ENCODE results near the gene DLG2. TPM values are rescaled to one million over a fixed set of nuclear protein-coding genes. Genes with fewer than 3 reads are reported as not detected.

The DLG2 gene
- polyA plus RNA-seq, 1 donor = 8.1 TPM

DNA sequence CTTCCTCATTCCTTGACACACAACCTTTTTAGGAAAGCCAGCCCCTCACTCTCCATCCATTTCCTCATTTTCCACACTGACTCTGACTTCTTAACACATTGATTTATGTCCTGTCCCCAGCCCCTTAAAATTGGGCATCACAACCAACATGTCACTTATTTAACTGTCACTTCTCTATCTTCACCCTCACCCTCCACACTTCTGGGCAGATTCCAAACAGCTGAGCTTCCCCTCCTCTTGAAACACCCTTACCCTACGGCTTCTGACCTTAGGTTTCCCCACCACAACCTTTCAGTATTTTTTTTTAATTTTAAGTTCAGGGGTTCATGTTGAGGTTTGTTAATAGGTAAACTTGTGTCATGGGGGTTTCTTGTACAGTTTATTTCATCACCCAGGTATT is 696.3 kb downstream of the DLG2 start:
- Histone ChIP-seq H3K4me1 (ENCODE audit: control insufficient read depth, insufficient read depth, low read length) (no peaks in the 10 kb centered on the region), H3K9me3 (ENCODE audit: control insufficient read depth, low read depth, low read length) (no peaks in the 10 kb centered on the region), H3K27ac (ENCODE audit: low read length) (no peak overlapping the region), H3K36me3 (ENCODE audit: control insufficient read depth, insufficient read depth, low read length) (no peaks in the 10 kb centered on the region), H3K4me3 (ENCODE audit: low read length) (no peak overlapping the region), H3K27me3 (ENCODE audit: control insufficient read depth, insufficient read depth, low read length) (no peaks in the 10 kb centered on the region)
- DNase-seq = no peak
- WGBS (ENCODE audit: insufficient coverage, low lambda C conversion rate) = no CpG with 5 or more reads among the region's 1 CpG

DNA sequence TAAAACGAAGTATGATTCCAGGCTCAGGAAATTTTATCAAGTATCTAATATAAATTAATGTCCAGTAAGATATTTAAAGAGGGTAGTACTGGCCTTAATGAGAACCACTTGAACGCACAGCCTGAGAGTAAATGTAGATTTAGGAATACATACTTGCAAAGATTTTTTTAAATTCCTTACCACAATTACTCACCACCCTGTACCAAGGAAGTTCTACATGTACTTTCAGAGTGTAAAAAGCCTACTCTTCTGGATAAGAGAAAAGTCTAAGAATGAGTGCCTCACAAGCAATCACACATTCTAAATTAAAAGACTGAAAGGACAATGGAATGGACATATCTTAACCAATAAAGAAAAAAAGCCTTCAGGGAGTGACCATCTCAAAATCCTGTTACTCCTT is 697.4 kb downstream of the DLG2 start:
- H3K27ac ChIP-seq (ENCODE audit: low read length) = no peak overlapping the region
- H3K36me3 ChIP-seq (ENCODE audit: control insufficient read depth, insufficient read depth, low read length) = no peaks in the 10 kb centered on the region
- no peaks in the 10 kb centered on the region for H3K4me1 ChIP-seq (ENCODE audit: control insufficient read depth, insufficient read depth, low read length)
- H3K4me3 ChIP-seq (ENCODE audit: low read length) = no peak overlapping the region
- WGBS (ENCODE audit: insufficient coverage, low lambda C conversion rate) = no CpG with 5 or more reads among the region's 2 CpGs
- H3K9me3 ChIP-seq (ENCODE audit: control insufficient read depth, low read depth, low read length) = no peaks in the 10 kb centered on the region
- no peak for DNase-seq
- no peaks in the 10 kb centered on the region for H3K27me3 ChIP-seq (ENCODE audit: control insufficient read depth, insufficient read depth, low read length)

DNA sequence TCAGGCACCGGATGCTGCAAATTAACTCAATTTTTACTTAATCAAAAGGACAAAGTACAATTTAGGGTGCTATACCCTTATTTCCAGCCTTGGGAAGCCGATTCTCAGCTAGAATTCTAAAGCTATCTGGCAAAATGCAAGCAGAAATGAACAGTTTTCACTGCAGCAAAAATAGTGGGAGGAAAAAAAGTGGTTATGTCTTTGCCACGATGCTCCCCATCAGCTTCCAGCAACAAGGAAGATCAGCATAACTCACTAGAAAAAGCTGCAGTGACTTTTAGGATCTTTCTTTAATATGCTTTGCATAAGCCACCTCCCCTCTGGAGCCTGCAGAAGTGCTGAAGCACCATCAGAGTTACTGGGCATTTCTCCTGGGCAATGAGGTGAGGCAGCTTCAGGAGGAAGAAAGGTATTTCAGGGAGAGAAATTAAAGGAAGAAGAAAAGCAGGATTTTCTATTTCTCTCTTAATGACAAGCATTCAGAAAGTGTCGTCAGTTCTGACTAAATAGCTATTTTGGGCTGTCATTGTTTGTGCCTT is 702.9 kb downstream of the DLG2 start:
- Histone ChIP-seq H3K27ac (ENCODE audit: low read length) (no peak overlapping the region), H3K27me3 (ENCODE audit: control insufficient read depth, insufficient read depth, low read length) (peaks cover 9% of the 10 kb centered on the region), H3K4me3 (ENCODE audit: low read length) (no peak overlapping the region), H3K9me3 (ENCODE audit: control insufficient read depth, low read depth, low read length) (no peaks in the 10 kb centered on the region), H3K36me3 (ENCODE audit: control insufficient read depth, insufficient read depth, low read length) (no peaks in the 10 kb centered on the region), H3K4me1 (ENCODE audit: control insufficient read depth, insufficient read depth, low read length) (no peaks in the 10 kb centered on the region)
- DNase-seq = no peak
- WGBS (ENCODE audit: insufficient coverage, low lambda C conversion rate) = no CpG with 5 or more reads among the region's 4 CpGs

DNA sequence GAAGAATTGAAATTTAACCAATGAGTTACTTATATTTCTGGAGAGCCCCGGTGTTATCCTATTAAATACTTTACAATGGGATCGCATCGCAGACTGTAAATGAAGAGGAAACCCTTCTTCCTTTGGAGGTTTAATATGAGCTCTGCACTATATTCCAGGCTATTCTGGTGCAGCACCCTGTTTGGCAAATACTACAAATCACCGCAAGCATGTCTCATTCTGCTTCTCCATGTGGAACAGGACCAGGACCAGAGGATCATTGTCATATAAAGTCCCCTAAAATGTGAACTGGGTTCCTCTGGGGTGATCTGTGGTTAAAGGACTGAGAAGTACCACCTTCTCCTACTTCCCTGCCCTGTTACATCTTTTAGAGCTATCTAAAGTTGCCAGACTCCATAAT is 703.7 kb downstream of the DLG2 start:
- DNase-seq = no peak
- Histone ChIP-seq H3K9me3 (ENCODE audit: control insufficient read depth, low read depth, low read length) (no peaks in the 10 kb centered on the region), H3K27me3 (ENCODE audit: control insufficient read depth, insufficient read depth, low read length) (peaks cover 9% of the 10 kb centered on the region), H3K36me3 (ENCODE audit: control insufficient read depth, insufficient read depth, low read length) (no peaks in the 10 kb centered on the region), H3K4me3 (ENCODE audit: low read length) (no peak overlapping the region), H3K27ac (ENCODE audit: low read length) (no peak overlapping the region), H3K4me1 (ENCODE audit: control insufficient read depth, insufficient read depth, low read length) (no peaks in the 10 kb centered on the region)
- no CpG with 5 or more reads among the region's 4 CpGs for WGBS (ENCODE audit: insufficient coverage, low lambda C conversion rate)

DNA sequence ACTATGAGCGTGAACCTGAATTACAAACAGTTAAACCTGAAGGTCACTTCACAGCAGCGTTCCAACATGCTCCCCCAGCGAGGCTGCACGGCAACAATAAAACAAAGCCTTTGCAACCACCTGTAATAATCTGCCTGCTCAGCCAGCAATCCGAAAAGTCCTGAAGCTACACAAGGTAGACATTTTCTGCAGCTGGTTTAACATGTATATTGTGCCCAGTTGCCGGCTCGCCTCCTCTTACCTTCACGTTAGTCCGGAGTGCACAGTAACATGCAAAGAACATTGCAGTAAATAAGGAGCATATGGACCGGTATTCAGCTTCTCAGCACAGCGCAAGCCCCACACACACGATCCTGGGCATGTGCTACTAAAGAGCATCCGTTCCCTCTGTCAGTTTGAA is 704.3 kb downstream of the DLG2 start:
- H3K9me3 ChIP-seq (ENCODE audit: control insufficient read depth, low read depth, low read length) = no peaks in the 10 kb centered on the region
- DNase-seq = peak in 1 of 2 donors; percentile 9
- peaks cover 9% of the 10 kb centered on the region for H3K27me3 ChIP-seq (ENCODE audit: control insufficient read depth, insufficient read depth, low read length)
- no peak overlapping the region for H3K27ac ChIP-seq (ENCODE audit: low read length)
- H3K4me3 ChIP-seq (ENCODE audit: low read length) = peak overlapping the region; percentile 7
- H3K36me3 ChIP-seq (ENCODE audit: control insufficient read depth, insufficient read depth, low read length) = no peaks in the 10 kb centered on the region
- no peaks in the 10 kb centered on the region for H3K4me1 ChIP-seq (ENCODE audit: control insufficient read depth, insufficient read depth, low read length)
- no CpG with 5 or more reads among the region's 13 CpGs for WGBS (ENCODE audit: insufficient coverage, low lambda C conversion rate)

DNA sequence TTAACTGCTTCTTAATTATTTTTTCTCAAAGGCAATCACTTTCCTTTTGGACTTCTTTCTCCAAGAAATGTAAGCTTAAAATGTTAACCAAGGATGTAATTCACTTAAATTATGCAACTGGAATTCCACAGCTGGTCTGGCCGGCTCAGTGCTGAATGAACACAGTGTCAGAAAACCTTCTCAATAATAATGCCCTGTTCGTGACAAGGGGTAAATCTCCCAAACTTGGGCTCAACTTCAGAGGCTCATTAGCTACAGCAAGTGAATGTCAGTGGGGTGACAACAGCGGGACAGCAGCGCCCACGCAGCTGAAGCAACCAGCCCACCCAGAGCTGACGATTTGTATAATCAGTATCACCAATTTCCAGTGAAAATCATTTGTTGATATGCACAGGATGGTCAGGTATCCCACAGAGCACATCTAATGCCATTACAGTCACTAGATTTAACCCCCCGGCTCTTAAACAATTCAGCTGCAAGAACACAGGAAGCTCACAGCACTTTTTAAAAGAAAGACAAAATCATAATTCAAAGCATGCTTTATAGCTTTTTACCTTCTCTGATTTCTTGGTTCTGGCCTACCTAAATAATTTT is 704.8 kb downstream of the DLG2 start:
- H3K27ac ChIP-seq (ENCODE audit: low read length) = no peak overlapping the region
- no peak for DNase-seq

DNA sequence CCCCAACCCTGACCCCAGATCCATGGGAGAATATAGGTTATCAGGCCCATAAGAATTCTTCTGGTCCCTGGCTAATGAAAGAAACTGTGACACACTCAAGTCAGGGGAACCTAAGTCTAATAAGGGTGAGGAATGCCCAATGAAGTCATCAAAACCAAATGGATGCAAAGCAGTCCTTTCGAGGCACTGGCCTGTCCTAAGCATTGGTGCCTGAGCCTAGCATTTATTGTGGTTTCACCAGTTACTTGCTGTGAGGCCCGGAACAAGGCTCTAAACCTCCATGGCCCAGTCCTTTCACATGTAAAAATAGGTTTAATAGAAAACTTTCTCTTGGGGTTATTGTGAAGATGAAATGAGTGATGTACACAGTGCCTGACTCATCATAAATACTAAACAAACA is 712.6 kb downstream of the DLG2 start:
- Histone ChIP-seq H3K27ac (ENCODE audit: low read length) (no peak overlapping the region), H3K4me3 (ENCODE audit: low read length) (no peak overlapping the region), H3K9me3 (ENCODE audit: control insufficient read depth, low read depth, low read length) (no peaks in the 10 kb centered on the region), H3K27me3 (ENCODE audit: control insufficient read depth, insufficient read depth, low read length) (no peaks in the 10 kb centered on the region), H3K36me3 (ENCODE audit: control insufficient read depth, insufficient read depth, low read length) (no peaks in the 10 kb centered on the region), H3K4me1 (ENCODE audit: control insufficient read depth, insufficient read depth, low read length) (no peaks in the 10 kb centered on the region)
- WGBS (ENCODE audit: insufficient coverage, low lambda C conversion rate) = no CpG with 5 or more reads among the region's 2 CpGs
- no peak for DNase-seq

More for the DNA sequence above, 704.8 kb downstream of the DLG2 start:
- Histone ChIP-seq H3K36me3 (ENCODE audit: control insufficient read depth, insufficient read depth, low read length) (no peaks in the 10 kb centered on the region), H3K27me3 (ENCODE audit: control insufficient read depth, insufficient read depth, low read length) (peaks cover 9% of the 10 kb centered on the region), H3K4me1 (ENCODE audit: control insufficient read depth, insufficient read depth, low read length) (no peaks in the 10 kb centered on the region), H3K4me3 (ENCODE audit: low read length) (no peak overlapping the region), H3K9me3 (ENCODE audit: control insufficient read depth, low read depth, low read length) (no peaks in the 10 kb centered on the region)
- WGBS (ENCODE audit: insufficient coverage, low lambda C conversion rate) = 20% methylated on average over 1 of the region's 7 CpGs

DNA sequence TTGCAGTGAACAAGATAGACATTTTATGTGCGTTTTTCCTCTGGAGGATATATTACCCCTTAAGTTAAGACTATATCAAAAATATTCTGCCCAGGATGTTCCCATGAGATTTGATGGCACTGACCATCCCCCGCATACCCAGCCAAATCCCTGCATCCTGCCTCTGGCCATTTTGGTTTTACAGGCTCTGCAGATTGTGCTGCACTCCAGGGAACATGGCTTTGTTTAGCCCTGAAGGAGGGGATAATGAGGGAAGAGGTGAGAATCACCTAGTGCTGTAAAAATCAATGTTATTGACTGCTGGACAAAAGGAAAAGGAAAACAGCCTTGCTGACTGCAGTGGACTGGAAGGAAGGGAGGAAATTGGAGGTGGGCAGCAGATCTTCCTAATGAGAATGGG is 717.4 kb downstream of the DLG2 start:
- H3K4me1 ChIP-seq (ENCODE audit: control insufficient read depth, insufficient read depth, low read length) = no peaks in the 10 kb centered on the region
- H3K9me3 ChIP-seq (ENCODE audit: control insufficient read depth, low read depth, low read length) = no peaks in the 10 kb centered on the region
- H3K27ac ChIP-seq (ENCODE audit: low read length) = no peak overlapping the region
- H3K4me3 ChIP-seq (ENCODE audit: low read length) = no peak overlapping the region
- DNase-seq = no peak
- no CpG with 5 or more reads among the region's 2 CpGs for WGBS (ENCODE audit: insufficient coverage, low lambda C conversion rate)
- no peaks in the 10 kb centered on the region for H3K36me3 ChIP-seq (ENCODE audit: control insufficient read depth, insufficient read depth, low read length)
- no peaks in the 10 kb centered on the region for H3K27me3 ChIP-seq (ENCODE audit: control insufficient read depth, insufficient read depth, low read length)

DNA sequence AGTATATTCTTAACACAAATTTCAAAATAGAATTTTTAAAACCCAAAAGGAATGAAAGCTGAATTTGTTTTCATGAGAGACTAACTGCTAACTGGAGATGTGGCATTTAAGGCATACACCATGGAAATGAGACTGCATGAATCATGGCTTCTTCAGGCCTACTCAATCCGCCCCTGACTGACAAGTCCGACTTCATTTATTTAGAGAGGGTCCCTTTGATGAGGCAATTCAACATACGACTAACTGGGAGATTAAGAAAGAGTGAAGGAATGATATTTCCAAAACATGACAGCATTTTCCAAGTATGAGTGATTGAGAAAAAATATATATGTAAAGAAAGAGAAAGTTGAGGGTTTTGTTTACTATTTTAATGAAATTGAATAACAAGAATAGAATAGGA is 720.1 kb downstream of the DLG2 start:
- H3K4me1 ChIP-seq (ENCODE audit: control insufficient read depth, insufficient read depth, low read length) = no peaks in the 10 kb centered on the region
- no peaks in the 10 kb centered on the region for H3K9me3 ChIP-seq (ENCODE audit: control insufficient read depth, low read depth, low read length)
- no peak overlapping the region for H3K4me3 ChIP-seq (ENCODE audit: low read length)
- no peak for DNase-seq
- no peaks in the 10 kb centered on the region for H3K27me3 ChIP-seq (ENCODE audit: control insufficient read depth, insufficient read depth, low read length)
- no peak overlapping the region for H3K27ac ChIP-seq (ENCODE audit: low read length)
- H3K36me3 ChIP-seq (ENCODE audit: control insufficient read depth, insufficient read depth, low read length) = no peaks in the 10 kb centered on the region
- 0% methylated on average over 1 of the region's 3 CpGs for WGBS (ENCODE audit: insufficient coverage, low lambda C conversion rate)

DNA sequence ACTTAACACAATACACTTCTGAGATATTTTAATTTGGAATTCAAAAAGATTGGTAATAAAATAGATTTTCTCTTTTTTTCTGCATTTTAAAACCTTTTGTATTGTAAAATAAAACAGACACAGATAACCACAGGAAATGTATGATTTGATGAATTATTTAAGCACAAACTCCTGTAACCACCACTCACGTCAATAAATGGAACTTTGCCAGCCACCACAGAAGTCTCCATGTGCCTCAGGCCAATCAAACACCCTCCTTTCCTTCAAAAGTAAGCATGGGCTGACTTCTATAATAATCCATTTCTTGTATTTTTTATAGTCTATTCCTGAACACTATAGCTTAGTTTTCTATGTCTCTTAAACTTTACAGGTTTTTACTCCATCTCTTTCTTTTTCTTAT is 721.7 kb downstream of the DLG2 start:
- no peak for DNase-seq

DNA sequence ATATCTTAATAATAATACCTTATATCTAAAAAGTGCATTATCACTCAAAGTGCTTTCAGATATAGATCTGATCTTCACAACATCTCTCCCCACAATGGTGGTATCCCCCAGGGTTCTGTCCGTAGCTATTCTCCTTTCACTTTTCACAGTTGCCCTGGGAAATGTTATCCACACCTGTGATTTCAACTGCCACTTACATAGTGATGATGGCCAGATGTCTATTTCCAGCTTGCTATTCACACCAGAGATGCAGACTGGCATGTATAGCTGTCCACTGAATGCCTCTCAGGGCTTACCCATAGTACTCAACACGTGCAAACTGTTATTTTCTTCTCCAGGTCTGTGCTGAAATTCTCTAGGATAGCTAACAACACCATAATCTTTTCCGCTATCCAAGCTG is 724.7 kb downstream of the DLG2 start:
- Histone ChIP-seq H3K36me3 (ENCODE audit: control insufficient read depth, insufficient read depth, low read length) (no peaks in the 10 kb centered on the region), H3K4me1 (ENCODE audit: control insufficient read depth, insufficient read depth, low read length) (no peaks in the 10 kb centered on the region), H3K27ac (ENCODE audit: low read length) (no peak overlapping the region), H3K27me3 (ENCODE audit: control insufficient read depth, insufficient read depth, low read length) (no peaks in the 10 kb centered on the region), H3K9me3 (ENCODE audit: control insufficient read depth, low read depth, low read length) (no peaks in the 10 kb centered on the region), H3K4me3 (ENCODE audit: low read length) (no peak overlapping the region)
- no peak for DNase-seq
- whole genome bisulfite sequencing (ENCODE audit: insufficient coverage, low lambda C conversion rate) = 100% methylated on average over 1 of the region's 3 CpGs

More for the DNA sequence above, 721.7 kb downstream of the DLG2 start:
- H3K27ac ChIP-seq (ENCODE audit: low read length) = no peak overlapping the region
- H3K9me3 ChIP-seq (ENCODE audit: control insufficient read depth, low read depth, low read length) = no peaks in the 10 kb centered on the region
- no peaks in the 10 kb centered on the region for H3K27me3 ChIP-seq (ENCODE audit: control insufficient read depth, insufficient read depth, low read length)
- no CpG with 5 or more reads among the region's 1 CpG for WGBS (ENCODE audit: insufficient coverage, low lambda C conversion rate)
- H3K4me3 ChIP-seq (ENCODE audit: low read length) = no peak overlapping the region
- no peaks in the 10 kb centered on the region for H3K36me3 ChIP-seq (ENCODE audit: control insufficient read depth, insufficient read depth, low read length)
- no peaks in the 10 kb centered on the region for H3K4me1 ChIP-seq (ENCODE audit: control insufficient read depth, insufficient read depth, low read length)
